WERI-Rb-1 (cell line): ENCODE measurements around the gene HOXA10.

ENCODE experiments used
- DNase-seq: peaks from one replicate; pipeline ENCODE4 v3.0.0-alpha.2; 2020
- H3K27ac ChIP-seq: fragments of 250-450 bp; sonication (Bioruptor Pico); 2 replicates; pipeline ENCODE4 v1.5.1; 2020; ENCODE audit warnings: mild to moderate bottlenecking, moderate library complexity
- H3K27me3 ChIP-seq: fragments of 250-450 bp; sonication (Bioruptor Pico); 2 replicates; pipeline ENCODE4 v1.5.1; 2021; ENCODE audit warnings: mild to moderate bottlenecking, low read depth, moderate library complexity; ENCODE audit not compliant: insufficient read depth, severe bottlenecking
- H3K36me3 ChIP-seq: fragments of 250-450 bp; sonication (Bioruptor Pico); 2 replicates; pipeline ENCODE4 v1.5.1; 2020; ENCODE audit warnings: mild to moderate bottlenecking, moderate library complexity
- H3K4me3 ChIP-seq: 2 replicates; pipeline ENCODE4 v1.5.1; 2011; ENCODE audit warnings: low read depth, mild to moderate bottlenecking, control low read depth, low read length
- H3K9me3 ChIP-seq: fragments of 250-450 bp; sonication (Bioruptor Pico); 2 replicates; pipeline ENCODE4 v1.5.1; 2021; ENCODE audit warnings: mild to moderate bottlenecking, moderate library complexity; ENCODE audit not compliant: severe bottlenecking
- CTCF ChIP-seq: IDR thresholded peaks from 2 replicates; pipeline ENCODE4 v1.5.1; 2011; ENCODE audit warnings: low read depth, mild to moderate bottlenecking, control low read depth, inconsistent platforms, low read length

The HOXA10 gene

GRCh38 chr7:27143023-27143949, 30.8 kb downstream of the HOXA10 start, which contains the start of gene HOXA5:
TSS of gene HOXA5 (minus strand) at chr7:27143681. CDS start at chr7:27143607, 74 bp downstream.
- Histone ChIP-seq H3K9me3 (no peaks in the 10 kb centered on the region), H3K27me3 (peaks cover 52% of the 10 kb centered on the region)
- peak; percentile 78 for DNase-seq

GRCh38 chr7:27142580-27143022, 31.5 kb downstream of the HOXA10 start:
- no peak for DNase-seq
- Histone ChIP-seq H3K27ac (no peak overlapping the region), H3K9me3 (no peaks in the 10 kb centered on the region), H3K4me3 (peak overlapping the region; percentile 56), H3K27me3 (peaks cover 51% of the 10 kb centered on the region), H3K36me3 (no peaks in the 10 kb centered on the region)
- no peak for TF ChIP-seq CTCF

More at GRCh38 chr7:27143023-27143949, 30.8 kb downstream of the HOXA10 start, which contains the start of gene HOXA5:
- H3K4me3 ChIP-seq: peak within 1 kb of the TSS; percentile 56
- H3K36me3 ChIP-seq: no peaks in the 10 kb centered on the region
- TF ChIP-seq CTCF: peak; percentile 91
- no peak within 1 kb of the TSS for H3K27ac ChIP-seq

- TF ChIP-seq CTCF: no peak
- Histone ChIP-seq H3K27ac (no peak overlapping the region), H3K27me3 (peaks cover 50% of the 10 kb centered on the region), H3K9me3 (no peaks in the 10 kb centered on the region), H3K36me3 (no peaks in the 10 kb centered on the region), H3K4me3 (peak overlapping the region; percentile 56; the same call in 1 of the 2 replicates)
- no peak for DNase-seq
These were observed 32.1 kb downstream of the HOXA10 start for GRCh38 chr7:27141923-27142579.

GRCh38 chr7:27141137-27141922, 32.8 kb downstream of the HOXA10 start:
- Histone ChIP-seq H3K9me3 (no peaks in the 10 kb centered on the region), H3K4me3 (no peak overlapping the region), H3K27ac (no peak overlapping the region), H3K27me3 (peaks cover 55% of the 10 kb centered on the region), H3K36me3 (no peaks in the 10 kb centered on the region)
- DNase-seq: no peak
- TF ChIP-seq CTCF: no peak

- Histone ChIP-seq H3K36me3 (no peaks in the 10 kb centered on the region), H3K27ac (no peak overlapping the region), H3K27me3 (peaks cover 58% of the 10 kb centered on the region), H3K9me3 (no peaks in the 10 kb centered on the region), H3K4me3 (no peak overlapping the region)
- DNase-seq: no peak
- no peak for TF ChIP-seq CTCF
These were observed 33.8 kb downstream of the HOXA10 start for GRCh38 chr7:27140126-27140857.
